Activated naive CD4-positive, alpha-beta T cell treated with anti-CD3 and anti-CD28 coated beads, Interleukin-2, amount 50 U/mL, for 72 hours (primary cell): Measurements from ENCODE around the gene DDR1. TPM values are rescaled to one million over a fixed set of nuclear protein-coding genes. Genes with fewer than 3 reads are reported as not detected.
A peak's percentile ranks its signal among the peaks of the same experiment; 100 is the strongest.

ENCODE experiments used
- ATAC-seq, 2 donors: fragments of 150-1000 bp; cut with Tn5 transposase; 2 replicates each; pipeline ENCODE4 v1.10.0; 2021; ENCODE audit warnings: mild to moderate bottlenecking in 2 of 2, moderate library complexity in 2 of 2
- DNase-seq, 2 donors: peaks; one replicate each; pipeline ENCODE4 v3.0.0; 2021 to 2022; ENCODE audit warnings: low spot score in 2 of 2
- H3K27ac Mint-ChIP-seq, 2 donors: one replicate each; pipeline ENCODE4 v1.8.0; 2022; ENCODE audit warnings: mild to moderate bottlenecking in 2 of 2, mixed read lengths in 2 of 2
- H3K36me3 Mint-ChIP-seq, 2 donors: one replicate each; pipeline ENCODE4 v1.8.0; 2022; ENCODE audit warnings: mixed read lengths in 2 of 2
- H3K9me3 Mint-ChIP-seq, 2 donors: one replicate each; pipeline ENCODE4 v1.8.0; 2022; ENCODE audit warnings: mixed read lengths in 2 of 2
- total RNA-seq, 2 donors: library from RNA; stranded (reverse); gene quantifications; one replicate each; pipeline ENCODE4 v1.2.3, GENCODE V29; 2022

The DDR1 gene
- total RNA-seq, 2 donors from 2014 or later, result 15.2 to 20.7 TPM

DNA sequence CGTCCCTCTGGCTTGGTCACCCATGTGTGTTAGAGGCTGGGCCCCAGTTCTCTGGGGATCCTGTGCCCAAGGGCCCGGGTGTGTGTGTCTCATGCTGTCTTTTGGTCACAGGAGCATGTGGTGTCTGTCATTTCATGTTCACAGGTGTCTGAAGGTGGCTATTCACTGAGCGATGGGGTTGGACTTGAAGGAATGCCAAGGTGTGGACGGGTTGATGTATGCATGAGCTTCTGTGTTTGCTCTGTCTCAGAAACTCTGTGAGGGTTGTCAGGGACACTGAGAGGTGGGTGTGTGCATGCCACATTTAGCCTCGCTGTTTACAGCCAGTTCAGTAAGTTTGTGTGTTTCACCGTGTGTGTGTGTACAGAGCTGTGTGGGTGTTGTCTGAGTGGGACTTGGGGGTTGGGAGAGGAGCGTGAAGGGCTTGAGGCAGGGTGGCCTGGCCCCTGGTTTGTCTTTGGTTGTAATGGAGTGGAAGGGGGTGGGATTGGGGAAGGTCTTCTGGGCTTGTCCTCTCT, 1.2 kb downstream of the DDR1 start:
- DNase-seq (no peak), ATAC-seq (peak; percentile 12 to 15)
- H3K9me3 Mint-ChIP-seq, result no peaks in the 10 kb centered on the region
- H3K27ac Mint-ChIP-seq, result peak overlapping the region; percentile 27 to 78
- H3K36me3 Mint-ChIP-seq, result no peaks in the 10 kb centered on the region

DNA sequence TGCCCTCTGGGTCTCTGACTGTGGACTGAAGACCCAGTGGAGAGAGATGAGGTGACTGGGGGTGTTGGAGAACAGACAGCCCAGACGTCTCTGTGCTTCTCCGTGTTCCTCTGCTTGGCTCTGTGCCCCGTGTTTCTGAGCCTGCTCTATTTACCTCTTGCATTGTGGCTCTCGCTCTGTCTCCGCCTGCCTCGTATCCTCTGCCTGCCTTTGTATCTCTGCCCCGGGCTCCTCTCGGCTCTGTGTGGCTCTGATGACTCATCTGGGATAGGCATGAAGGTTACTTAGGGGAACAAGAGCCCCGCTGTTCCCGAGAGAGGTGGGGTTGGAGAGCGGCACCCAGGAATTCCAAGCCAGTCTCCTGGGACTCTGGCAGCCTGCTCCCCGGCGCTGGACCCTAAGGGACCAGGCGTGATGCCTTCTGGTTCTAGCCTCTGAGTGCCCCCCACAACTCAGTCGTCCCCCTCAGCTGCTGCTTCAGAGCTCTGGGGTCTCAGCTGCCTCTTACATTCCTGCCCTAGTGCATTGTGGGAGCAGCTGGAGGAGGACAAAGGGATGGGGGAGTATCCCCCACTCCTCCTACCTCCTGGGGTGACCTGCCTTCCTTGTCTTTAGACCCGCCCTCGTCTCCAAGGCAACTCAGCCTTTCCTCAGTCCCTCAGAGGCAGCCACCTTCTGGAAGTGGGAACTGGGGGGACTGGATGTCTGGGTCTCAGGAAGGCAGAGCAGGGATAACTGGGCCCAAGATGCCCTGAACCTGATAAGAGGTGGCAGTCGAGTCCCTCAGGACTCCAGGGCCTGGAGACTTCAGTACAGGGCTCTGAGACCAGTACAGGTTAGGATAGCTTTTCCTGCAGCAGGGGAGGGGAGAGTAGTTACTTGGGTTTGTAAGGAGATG, 1.9 kb downstream of the DDR1 start:
- ATAC-seq, result peak; percentile 37 to 49
- Mint-ChIP-seq H3K27ac (peak overlapping the region; percentile 16 to 78), H3K9me3 (no peaks in the 10 kb centered on the region), H3K36me3 (no peaks in the 10 kb centered on the region)
- peak in 1 of 2 donors; percentile 30 for DNase-seq

DNA sequence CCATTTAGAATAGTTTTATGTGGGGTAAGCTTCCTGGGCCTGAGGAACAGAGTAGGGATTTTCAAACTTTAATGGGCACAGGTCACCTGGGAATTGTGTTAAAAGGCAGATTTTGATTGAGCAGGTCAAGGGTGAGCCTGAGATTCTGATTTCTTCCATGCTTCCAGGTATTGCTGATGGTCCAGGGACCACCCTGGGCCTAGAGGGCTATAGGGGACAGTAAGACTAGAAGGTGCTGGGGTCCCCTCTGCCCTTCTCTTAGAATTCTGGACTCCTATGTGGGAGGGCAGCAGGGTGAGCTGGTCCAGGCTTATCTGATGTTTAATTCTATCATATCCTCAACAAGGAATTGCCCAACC, 2.6 kb downstream of the DDR1 start:
- no peak for DNase-seq
- ATAC-seq, result no peak
- Mint-ChIP-seq H3K36me3 (no peaks in the 10 kb centered on the region), H3K9me3 (no peaks in the 10 kb centered on the region), H3K27ac (no peak overlapping the region)

DNA sequence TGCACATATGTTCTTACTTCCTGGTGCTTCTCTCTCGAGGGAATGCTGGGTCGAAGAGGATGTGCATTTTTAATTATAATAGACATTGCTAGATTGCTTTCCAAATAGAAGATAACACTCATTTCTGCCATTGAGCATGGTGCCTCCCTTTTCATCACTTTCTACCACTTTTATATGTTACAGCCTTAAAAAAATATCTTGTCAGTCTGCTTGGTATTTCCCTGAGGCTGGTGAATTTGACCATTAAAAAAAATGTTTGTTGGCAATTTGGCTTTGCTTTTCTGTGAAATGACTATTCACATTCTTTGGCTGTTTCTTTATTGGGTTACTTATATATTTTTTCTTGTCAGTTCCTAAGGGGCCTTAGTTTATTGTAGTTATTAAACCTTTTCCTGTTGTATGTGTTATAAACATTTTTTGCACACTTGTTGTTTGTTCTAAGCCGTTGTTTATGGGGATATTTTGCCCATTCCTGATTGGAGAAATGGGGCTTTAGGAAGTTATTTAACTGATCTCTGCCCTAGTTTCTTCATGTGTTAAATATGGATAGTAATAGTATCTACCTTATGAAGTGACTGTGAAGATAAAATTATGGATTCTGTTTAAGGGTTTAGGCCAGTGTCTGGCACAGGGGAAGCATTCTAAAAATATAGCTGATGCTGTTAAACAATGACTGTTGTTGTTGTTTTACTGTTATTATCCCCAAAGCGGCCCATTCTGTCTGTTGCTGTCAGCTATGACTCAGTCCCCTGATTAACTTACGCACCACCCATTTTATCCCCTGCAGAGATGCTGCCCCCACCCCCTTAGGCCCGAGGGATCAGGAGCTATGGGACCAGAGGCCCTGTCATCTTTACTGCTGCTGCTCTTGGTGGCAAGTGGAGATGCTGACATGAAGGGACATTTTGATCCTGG, 3.8 kb downstream of the DDR1 start:
- DNase-seq (no peak), ATAC-seq (no peak)
- H3K36me3 Mint-ChIP-seq, result no peaks in the 10 kb centered on the region
- no peaks in the 10 kb centered on the region for H3K9me3 Mint-ChIP-seq
- no peak overlapping the region for H3K27ac Mint-ChIP-seq

DNA sequence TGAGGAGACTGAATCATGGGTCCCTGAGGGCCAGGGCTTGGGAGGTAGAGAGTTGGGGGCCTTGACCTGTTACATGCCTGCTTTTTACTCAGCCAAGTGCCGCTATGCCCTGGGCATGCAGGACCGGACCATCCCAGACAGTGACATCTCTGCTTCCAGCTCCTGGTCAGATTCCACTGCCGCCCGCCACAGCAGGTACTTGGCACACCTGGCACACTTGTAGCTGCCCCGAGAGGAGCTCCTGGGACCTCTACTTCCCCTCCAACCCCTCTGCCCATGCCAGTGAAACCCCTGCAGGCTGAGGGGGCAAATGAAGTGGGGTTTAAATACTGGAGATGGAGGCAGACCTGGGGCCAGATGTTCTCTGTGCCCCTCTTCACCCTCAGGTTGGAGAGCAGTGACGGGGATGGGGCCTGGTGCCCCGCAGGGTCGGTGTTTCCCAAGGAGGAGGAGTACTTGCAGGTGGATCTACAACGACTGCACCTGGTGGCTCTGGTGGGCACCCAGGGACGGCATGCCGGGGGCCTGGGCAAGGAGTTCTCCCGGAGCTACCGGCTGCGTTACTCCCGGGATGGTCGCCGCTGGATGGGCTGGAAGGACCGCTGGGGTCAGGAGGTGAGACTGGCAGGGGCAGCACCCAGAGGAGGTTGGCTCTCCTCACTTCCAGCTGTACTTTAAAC, 4.6 kb downstream of the DDR1 start:
- H3K9me3 Mint-ChIP-seq, result no peaks in the 10 kb centered on the region
- no peak for DNase-seq
- H3K36me3 Mint-ChIP-seq, result no peaks in the 10 kb centered on the region
- ATAC-seq, result no peak
- H3K27ac Mint-ChIP-seq, result no peak overlapping the region

DNA sequence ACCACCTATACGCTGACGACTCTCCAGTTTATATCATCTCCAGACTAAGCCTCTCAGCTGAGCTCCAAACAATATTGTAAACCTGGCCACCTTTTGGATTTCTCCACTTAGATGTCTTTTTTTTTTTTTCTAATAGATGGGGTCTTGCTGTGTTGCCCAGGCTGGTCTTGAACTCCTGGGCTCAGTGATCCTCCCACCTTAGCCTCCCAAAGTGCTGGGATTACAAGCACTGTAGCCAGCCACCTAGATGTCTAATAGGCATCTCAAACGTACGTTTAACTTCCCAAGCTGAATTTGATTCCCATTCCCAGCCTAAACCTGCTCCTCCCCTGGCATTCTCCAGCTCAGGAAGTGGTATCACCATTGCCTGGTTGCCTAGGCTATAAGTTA, 5.2 kb downstream of the DDR1 start:
- H3K9me3 Mint-ChIP-seq, result no peaks in the 10 kb centered on the region
- H3K36me3 Mint-ChIP-seq, result no peaks in the 10 kb centered on the region
- ATAC-seq (no peak), DNase-seq (no peak)
- no peak overlapping the region for H3K27ac Mint-ChIP-seq

DNA sequence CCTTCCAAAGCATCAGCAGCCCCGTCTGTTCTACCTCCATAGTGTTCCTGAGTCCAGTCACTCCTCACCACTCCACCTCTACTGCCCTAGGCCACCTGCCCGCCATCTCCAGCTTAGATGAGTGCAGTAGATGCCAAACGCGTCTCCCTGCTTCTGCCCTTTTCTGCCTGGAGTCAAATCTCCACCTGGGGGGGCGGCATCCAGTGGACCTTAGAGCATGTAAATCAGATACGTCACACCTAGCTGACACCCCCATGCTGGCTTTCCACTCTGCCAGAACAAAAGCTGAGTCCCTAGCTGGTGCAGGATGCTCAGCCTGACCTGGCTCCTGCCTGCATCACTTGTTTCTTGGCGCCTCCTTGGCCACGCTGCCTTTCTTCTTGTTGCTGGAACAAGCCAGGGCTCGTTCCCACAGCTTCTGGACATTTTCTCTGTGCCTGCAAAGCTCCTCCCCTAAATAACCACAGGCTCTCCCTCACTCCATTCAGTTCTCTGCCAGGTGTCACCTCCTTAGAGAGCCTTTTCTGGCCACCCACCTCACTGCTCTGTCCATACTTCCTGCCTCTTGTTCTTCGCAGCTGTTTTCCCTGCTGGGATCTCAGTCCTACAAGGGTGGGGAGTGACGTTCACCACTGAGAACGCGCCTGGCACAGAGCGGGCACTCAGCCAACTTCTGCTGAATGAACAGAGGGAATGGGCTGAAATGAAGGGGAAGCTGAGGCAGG, 5.8 kb downstream of the DDR1 start:
- no peaks in the 10 kb centered on the region for H3K36me3 Mint-ChIP-seq
- no peaks in the 10 kb centered on the region for H3K9me3 Mint-ChIP-seq
- peak overlapping the region in 1 of 2 donors; percentile 53 for H3K27ac Mint-ChIP-seq
- DNase-seq (no peak), ATAC-seq (no peak)

DNA sequence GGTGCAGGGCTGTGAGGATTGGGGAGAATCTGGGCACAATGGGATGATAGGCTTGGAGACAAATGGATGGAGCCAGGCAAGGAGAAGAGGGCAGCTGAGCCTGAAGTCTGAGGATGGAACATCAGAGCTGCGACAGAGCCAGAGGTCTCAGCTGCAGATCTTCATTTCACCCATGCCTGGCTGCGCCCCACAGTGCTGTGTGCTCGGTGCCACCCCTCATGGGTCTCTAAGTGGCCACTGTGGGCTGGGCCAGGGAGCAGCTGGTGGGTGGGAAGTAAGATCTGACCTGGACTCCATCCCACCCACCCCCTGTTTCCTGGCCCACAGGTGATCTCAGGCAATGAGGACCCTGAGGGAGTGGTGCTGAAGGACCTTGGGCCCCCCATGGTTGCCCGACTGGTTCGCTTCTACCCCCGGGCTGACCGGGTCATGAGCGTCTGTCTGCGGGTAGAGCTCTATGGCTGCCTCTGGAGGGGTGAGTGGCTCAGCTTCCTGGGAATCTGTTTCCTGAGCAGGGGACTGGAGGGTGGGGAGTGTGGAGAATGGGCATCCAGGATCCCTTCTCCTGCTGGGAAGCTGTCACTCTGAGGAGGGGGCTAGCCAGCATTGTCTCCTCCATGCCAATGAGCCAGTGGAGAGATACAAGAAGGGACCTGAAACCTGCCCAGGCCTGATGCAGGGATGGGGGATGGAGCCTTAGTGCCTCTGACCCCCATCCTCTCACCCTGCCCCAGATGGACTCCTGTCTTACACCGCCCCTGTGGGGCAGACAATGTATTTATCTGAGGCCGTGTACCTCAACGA, 6.5 kb downstream of the DDR1 start:
- DNase-seq (no peak), ATAC-seq (no peak)
- Mint-ChIP-seq H3K36me3 (no peaks in the 10 kb centered on the region), H3K27ac (peak overlapping the region in 1 of 2 donors; percentile 53), H3K9me3 (no peaks in the 10 kb centered on the region)

DNA sequence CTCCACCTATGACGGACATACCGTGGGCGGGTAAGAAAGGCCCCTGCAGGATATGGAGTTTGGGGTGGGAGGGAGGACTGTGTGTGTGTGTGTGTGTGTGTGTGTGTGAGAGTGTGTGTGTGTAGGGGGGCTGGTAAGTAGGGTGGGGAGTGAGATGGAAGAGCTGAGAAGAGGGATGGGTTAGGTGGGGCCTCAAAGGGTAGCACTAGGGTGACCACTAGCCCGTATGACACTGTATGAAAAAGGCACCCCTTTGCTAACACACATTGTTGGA, 7.1 kb downstream of the DDR1 start:
- ATAC-seq, result no peak
- H3K36me3 Mint-ChIP-seq, result no peaks in the 10 kb centered on the region

DNA sequence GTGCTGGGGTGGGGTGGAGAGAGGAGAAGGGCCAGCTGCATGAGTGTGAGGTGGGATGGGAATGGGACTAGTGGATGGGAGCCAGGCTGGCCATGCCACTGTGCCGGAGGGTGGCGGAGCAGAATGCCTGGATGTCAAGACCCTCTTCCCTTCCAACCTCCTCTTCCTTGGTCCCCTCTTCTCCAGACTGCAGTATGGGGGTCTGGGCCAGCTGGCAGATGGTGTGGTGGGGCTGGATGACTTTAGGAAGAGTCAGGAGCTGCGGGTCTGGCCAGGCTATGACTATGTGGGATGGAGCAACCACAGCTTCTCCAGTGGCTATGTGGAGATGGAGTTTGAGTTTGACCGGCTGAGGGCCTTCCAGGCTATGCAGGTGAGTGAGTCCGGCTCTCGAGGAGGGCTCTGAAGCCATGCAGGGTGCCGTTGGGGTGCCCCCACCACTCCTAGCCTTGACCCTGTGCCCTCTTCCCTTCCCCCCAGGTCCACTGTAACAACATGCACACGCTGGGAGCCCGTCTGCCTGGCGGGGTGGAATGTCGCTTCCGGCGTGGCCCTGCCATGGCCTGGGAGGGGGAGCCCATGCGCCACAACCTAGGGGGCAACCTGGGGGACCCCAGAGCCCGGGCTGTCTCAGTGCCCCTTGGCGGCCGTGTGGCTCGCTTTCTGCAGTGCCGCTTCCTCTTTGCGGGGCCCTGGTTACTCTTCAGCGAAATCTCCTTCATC, 7.7 kb downstream of the DDR1 start:
- Mint-ChIP-seq H3K27ac (peak overlapping the region in 1 of 2 donors; percentile 80), H3K36me3 (no peaks in the 10 kb centered on the region)
- ATAC-seq, result no peak

More for the DNA sequence above, 7.1 kb downstream of the DDR1 start:
- Mint-ChIP-seq H3K27ac (no peak overlapping the region), H3K9me3 (no peaks in the 10 kb centered on the region)
- no peak for DNase-seq

DNA sequence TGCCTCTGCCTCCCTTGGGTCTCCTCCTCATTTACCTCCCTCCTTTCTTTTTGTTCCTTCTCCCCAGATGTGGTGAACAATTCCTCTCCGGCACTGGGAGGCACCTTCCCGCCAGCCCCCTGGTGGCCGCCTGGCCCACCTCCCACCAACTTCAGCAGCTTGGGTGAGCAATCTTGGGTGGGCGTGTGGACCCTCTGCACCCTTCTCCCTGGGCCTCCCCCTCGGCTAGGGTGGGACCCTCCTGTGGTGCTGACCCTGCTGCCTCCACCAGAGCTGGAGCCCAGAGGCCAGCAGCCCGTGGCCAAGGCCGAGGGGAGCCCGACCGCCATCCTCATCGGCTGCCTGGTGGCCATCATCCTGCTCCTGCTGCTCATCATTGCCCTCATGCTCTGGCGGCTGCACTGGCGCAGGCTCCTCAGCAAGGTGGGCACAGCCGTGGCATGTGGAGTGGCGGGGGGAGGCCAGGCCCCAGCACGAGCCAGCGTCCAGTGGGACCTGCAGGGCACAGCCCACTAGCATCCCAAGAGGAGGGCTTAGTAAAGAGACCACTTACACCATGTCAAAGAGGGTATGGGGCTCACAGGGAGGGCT, 8.8 kb downstream of the DDR1 start:
- ATAC-seq (no peak), DNase-seq (no peak)
- Mint-ChIP-seq H3K36me3 (no peaks in the 10 kb centered on the region), H3K9me3 (no peaks in the 10 kb centered on the region), H3K27ac (no peak overlapping the region)

More for the DNA sequence above, 7.7 kb downstream of the DDR1 start:
- no peaks in the 10 kb centered on the region for H3K9me3 Mint-ChIP-seq
- DNase-seq, result no peak

DNA sequence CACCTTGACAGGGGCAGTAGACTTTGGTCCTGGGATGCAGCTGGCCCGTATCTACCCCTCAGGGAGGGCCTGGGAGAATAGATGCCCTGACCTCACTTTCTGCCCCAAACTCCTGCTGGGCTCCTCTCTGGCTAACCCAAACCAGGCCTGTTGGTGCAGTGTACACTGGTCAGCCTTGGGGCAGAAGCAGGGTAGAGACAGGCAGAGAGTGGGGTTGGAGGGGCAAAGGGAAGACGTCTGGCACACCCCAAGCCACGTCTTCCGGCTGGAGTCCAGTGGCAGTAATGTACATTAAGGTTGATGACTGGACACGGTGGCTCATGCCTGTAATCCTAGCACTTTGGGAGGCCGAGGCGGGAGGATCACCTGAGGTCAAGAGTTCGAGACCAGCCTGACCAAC, 9.3 kb downstream of the DDR1 start:
- Mint-ChIP-seq H3K9me3 (no peaks in the 10 kb centered on the region), H3K27ac (no peak overlapping the region), H3K36me3 (no peaks in the 10 kb centered on the region)
- DNase-seq, result no peak
- ATAC-seq, result no peak

DNA sequence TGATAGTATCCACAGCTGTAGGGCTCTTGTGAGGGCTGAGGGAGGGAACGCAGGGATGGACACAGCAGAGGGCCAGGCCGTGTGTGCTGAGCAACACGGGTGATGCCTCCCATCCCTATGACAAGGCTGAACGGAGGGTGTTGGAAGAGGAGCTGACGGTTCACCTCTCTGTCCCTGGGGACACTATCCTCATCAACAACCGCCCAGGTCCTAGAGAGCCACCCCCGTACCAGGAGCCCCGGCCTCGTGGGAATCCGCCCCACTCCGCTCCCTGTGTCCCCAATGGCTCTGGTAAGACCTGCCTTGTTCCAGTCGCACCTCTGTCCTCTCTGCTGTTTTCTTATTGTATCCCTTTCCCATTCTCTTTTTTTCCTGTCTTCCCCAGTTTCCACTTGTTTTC, 10.1 kb downstream of the DDR1 start:
- ATAC-seq, result no peak
- no peaks in the 10 kb centered on the region for H3K36me3 Mint-ChIP-seq

DNA sequence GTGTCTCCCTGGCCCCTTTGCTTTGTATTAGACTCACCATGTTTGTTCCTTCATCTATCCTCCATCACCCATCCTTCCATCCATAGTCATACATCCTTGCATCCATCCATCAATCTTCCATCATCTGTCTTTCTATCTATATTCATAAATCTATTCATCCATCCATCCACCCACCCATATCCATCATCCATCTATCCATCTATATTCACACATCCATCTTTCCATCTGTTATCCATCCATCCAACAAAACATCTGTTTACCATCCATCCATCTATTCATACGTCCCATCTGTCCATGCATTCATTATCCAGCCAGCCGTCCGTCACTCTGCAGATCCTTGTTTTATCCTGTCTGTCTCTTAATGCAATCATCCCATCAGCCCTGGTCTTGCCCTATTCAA, 10.6 kb downstream of the DDR1 start:
- H3K9me3 Mint-ChIP-seq, result no peaks in the 10 kb centered on the region
- H3K36me3 Mint-ChIP-seq, result no peaks in the 10 kb centered on the region
- no peak overlapping the region for H3K27ac Mint-ChIP-seq
- DNase-seq, result no peak
- ATAC-seq, result no peak

More for the DNA sequence above, 10.1 kb downstream of the DDR1 start:
- H3K9me3 Mint-ChIP-seq, result no peaks in the 10 kb centered on the region
- no peak overlapping the region for H3K27ac Mint-ChIP-seq
- DNase-seq, result no peak

DNA sequence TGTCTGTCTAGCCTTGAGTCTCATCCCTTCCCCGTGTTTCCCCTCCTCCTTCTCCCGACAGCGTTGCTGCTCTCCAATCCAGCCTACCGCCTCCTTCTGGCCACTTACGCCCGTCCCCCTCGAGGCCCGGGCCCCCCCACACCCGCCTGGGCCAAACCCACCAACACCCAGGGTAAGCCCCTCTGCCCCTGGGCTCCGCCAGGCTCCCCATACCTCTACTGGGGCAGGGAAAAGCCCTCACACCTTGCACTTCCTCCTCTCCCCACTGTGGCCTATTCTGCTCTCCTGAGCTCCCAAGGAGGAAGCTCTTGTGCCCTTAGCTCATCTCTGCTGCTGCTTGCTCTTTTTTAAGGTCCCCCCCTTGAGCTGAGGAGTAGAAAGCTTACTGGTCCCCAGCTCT, 11.0 kb downstream of the DDR1 start:
- Mint-ChIP-seq H3K9me3 (no peaks in the 10 kb centered on the region), H3K36me3 (no peaks in the 10 kb centered on the region), H3K27ac (no peak overlapping the region)
- DNase-seq, result no peak
- no peak for ATAC-seq
